K562 (cell line): ENCODE measurements around the gene CDIPT.

Source experiments
- ATF2 ChIP-seq: sonication (generic); formaldehyde crosslinking; IDR thresholded peaks from 2 replicates; pipeline ENCODE4 v1.8.1; 2022; ENCODE audit warnings: missing genetic modification reagents
- CHD4 ChIP-seq: fragments of 200-600 bp; sonication (generic); IDR thresholded peaks from 3 replicates; pipeline ENCODE4 v1.6.1; 2012; ENCODE audit warnings: low read depth, mild to moderate bottlenecking, mixed read lengths, low read length, inconsistent platforms; ENCODE audit not compliant: insufficient read depth, insufficient replicate concordance, poor library complexity, severe bottlenecking
- CTCF ChIP-seq, 3 experiments: IDR thresholded peaks in 2 of 3; conservative IDR thresholded peaks in 1 of 3; 2 replicates each; pipeline ENCODE4 v1.5.1; 2011 to 2012; ENCODE audit warnings: low read length in 3 of 3, mild to moderate bottlenecking in 3 of 3, control low read depth in 2 of 3, improper control_type of control experiment in 1 of 3, inconsistent platforms in 1 of 3, low read depth in 1 of 3, mixed read lengths in 1 of 3, moderate library complexity in 1 of 3; ENCODE audit not compliant: insufficient read depth in 2 of 3
- EGR1 ChIP-seq: fragments of 450-650 bp; conservative IDR thresholded peaks from 2 replicates; pipeline ENCODE4 v1.6.1; 2017; ENCODE audit warnings: mild to moderate bottlenecking
- PYGO2 ChIP-seq: fragments of 450-650 bp; IDR thresholded peaks from 2 replicates; pipeline ENCODE4 v1.6.1; 2016; ENCODE audit warnings: mild to moderate bottlenecking, missing genetic modification characterization, moderate library complexity, missing compliant biosample characterization
- SP1 ChIP-seq: sonication (generic); formaldehyde crosslinking; IDR thresholded peaks from 2 replicates; pipeline ENCODE4 v1.8.1; 2022; ENCODE audit warnings: mild to moderate bottlenecking, missing genetic modification reagents
- SREBF2 ChIP-seq: sonication (generic); formaldehyde crosslinking; IDR thresholded peaks from 2 replicates; pipeline ENCODE4 v1.4.0; 2020; ENCODE audit warnings: mild to moderate bottlenecking, missing genetic modification reagents
- TAF7 ChIP-seq: fragments of 450-650 bp; IDR thresholded peaks from 2 replicates; pipeline ENCODE4 v1.6.1; 2016; ENCODE audit warnings: missing genetic modification characterization, missing compliant biosample characterization
- TAF9B ChIP-seq: fragments of 450-650 bp; IDR thresholded peaks from 2 replicates; pipeline ENCODE4 v1.6.1; 2018; ENCODE audit warnings: mild to moderate bottlenecking; ENCODE audit not compliant: partially characterized antibody
- U2AF2 ChIP-seq: fragments of 200-400 bp; formaldehyde crosslinking; optimal IDR thresholded peaks from 2 replicates; pipeline ENCODE3; 2017; ENCODE audit warnings: low read depth, mild to moderate bottlenecking, low read length
- ZNF280B ChIP-seq: fragments of 250-450 bp; sonication (Bioruptor Pico); IDR thresholded peaks from 2 replicates; pipeline ENCODE4 v1.5.1; 2021; ENCODE audit warnings: mild to moderate bottlenecking
- ZNF785 ChIP-seq: fragments of 250-450 bp; sonication (Bioruptor Pico); IDR thresholded peaks from 2 replicates; pipeline ENCODE4 v1.4.0; 2020; ENCODE audit warnings: mild to moderate bottlenecking

GRCh38 chr16:29816694-29817441 lies 46.2 kb downstream of the CDIPT start:
- TF ChIP-seq PYGO2 (tag) (no peak), ZNF785 (CRISPR knock-in tag) (no peak), CHD4 (no peak), SREBF2 (CRISPR knock-in tag) (no peak), SP1 (CRISPR knock-in tag) (no peak), ZNF280B (CRISPR knock-in tag) (no peak), CTCF (IDR thresholded peaks at IDR 0.05 in 2 of 3, conservative IDR thresholded peaks at IDR 0.05 in 1 of 3; ENCODE audit: insufficient read depth in 2 of 3, low read depth in 1 of 3, low read length in 3 of 3) (peak; percentile 12 to 48 (median 24); a peak in 2 of 6 replicates), TAF7 (tag) (no peak), U2AF2 (no peak), TAF9B (no peak), EGR1 (peak; percentile 77), ATF2 (CRISPR knock-in tag) (no peak)
